Measurements from ENCODE around the gene MDM2. TPM values are rescaled to one million over a fixed set of nuclear protein-coding genes. Genes with fewer than 3 reads are reported as not detected.

The MDM2 gene
- total and polyA plus RNA-seq, 9 of the 15 experiments (the other 6 are each of a cell fraction or from before 2014, with no cell fraction given), result 13.6 to 100 (median 49.0) TPM

- TF ChIP-seq ZBTB43 (CRISPR knock-in tag; IDR thresholded peaks at IDR 0.05) (no peak), HDAC1 (IDR thresholded peaks at IDR 0.05) (peak in 1 of 2 experiments; percentile 50; a peak in 1 of 4 replicates), TAF7 (tag; IDR thresholded peaks at IDR 0.05) (peak; percentile 62; the same call in 1 of the 2 replicates), CREM (IDR thresholded peaks at IDR 0.05; ENCODE audit: low read depth) (peak; percentile 76; the same call in 1 of the 2 replicates), TRIM25 (IDR thresholded peaks at IDR 0.05; ENCODE audit: borderline replicate concordance) (no peak), HSF4 (CRISPR knock-in tag; IDR thresholded peaks at IDR 0.05; ENCODE audit: borderline replicate concordance) (no peak), THRAP3 (IDR thresholded peaks at IDR 0.05; ENCODE audit: borderline replicate concordance) (no peak), PKNOX1 (IDR thresholded peaks at IDR 0.05) (peak; percentile 80), ZNF398 (CRISPR knock-in tag; IDR thresholded peaks at IDR 0.05) (no peak), POLR2H (tag; IDR thresholded peaks at IDR 0.05; ENCODE audit: low read depth) (peak; percentile 91), ZNF696 (CRISPR knock-in tag; conservative IDR thresholded peaks at IDR 0.05) (no peak), RB1 (IDR thresholded peaks at IDR 0.05; ENCODE audit: low read depth) (peak; percentile 84), ZKSCAN8 (CRISPR knock-in tag; IDR thresholded peaks at IDR 0.05) (no peak), HDAC3 (IDR thresholded peaks at IDR 0.05; ENCODE audit: borderline replicate concordance, partially characterized antibody) (peak; percentile 100), ZNF766 (CRISPR knock-in tag; conservative IDR thresholded peaks at IDR 0.05) (peak; percentile 56; the same call in 1 of the 2 replicates), PHB (CRISPR knock-in tag; IDR thresholded peaks at IDR 0.05) (no peak), NBN (IDR thresholded peaks at IDR 0.05; ENCODE audit: low read depth) (peak; percentile 86), NCOA2 (IDR thresholded peaks at IDR 0.05; ENCODE audit: partially characterized antibody in 2 of 2) (no peak), ZNF143 (CRISPR knock-in tag; IDR thresholded peaks at IDR 0.05) (no peak), PHF21A (IDR thresholded peaks at IDR 0.05; ENCODE audit: borderline replicate concordance, low read depth) (peak; percentile 47; the same call in 1 of the 2 replicates), SAP30 (IDR thresholded peaks at IDR 0.05; ENCODE audit: borderline replicate concordance, insufficient read depth, low read depth, low read length, poor library complexity, severe bottlenecking) (peak; percentile 26), TAF9B (IDR thresholded peaks at IDR 0.05; ENCODE audit: partially characterized antibody) (peak; percentile 54)
These were observed at the start of gene MDM2 (continued) for GRCh38 chr12:68807576-68808387.

All from K562 (cell line).